Glutamatergic neuron (in vitro differentiated cells): Measurements from ENCODE around the gene RANBP17. TPM values are rescaled to one million over a fixed set of nuclear protein-coding genes. Genes with fewer than 3 reads are reported as not detected.

Experiments used
- DNase-seq: peaks from one replicate; pipeline ENCODE4 v3.0.0; 2022
- H3K27ac Mint-ChIP-seq: one replicate; pipeline ENCODE4 v1.8.0; 2020; ENCODE audit warnings: mild to moderate bottlenecking, mixed read lengths, inconsistent platforms; ENCODE audit not compliant: unreplicated experiment
- H3K27me3 Mint-ChIP-seq: one replicate; pipeline ENCODE4 v1.8.0; 2020; ENCODE audit warnings: mild to moderate bottlenecking, moderate library complexity, mixed read lengths, inconsistent platforms; ENCODE audit not compliant: unreplicated experiment
- H3K36me3 Mint-ChIP-seq: one replicate; pipeline ENCODE4 v1.8.0; 2020; ENCODE audit warnings: mild to moderate bottlenecking, mixed read lengths, inconsistent platforms; ENCODE audit not compliant: unreplicated experiment
- H3K4me1 Mint-ChIP-seq: one replicate; pipeline ENCODE4 v1.8.0; 2020; ENCODE audit warnings: mild to moderate bottlenecking, low read depth, mixed read lengths, inconsistent platforms; ENCODE audit not compliant: unreplicated experiment
- H3K4me3 Mint-ChIP-seq: one replicate; pipeline ENCODE4 v1.8.0; 2020; ENCODE audit warnings: mild to moderate bottlenecking, mixed read lengths, inconsistent platforms; ENCODE audit not compliant: unreplicated experiment
- H3K9me3 Mint-ChIP-seq: one replicate; pipeline ENCODE4 v1.8.0; 2020; ENCODE audit warnings: mild to moderate bottlenecking, moderate library complexity, mixed read lengths, inconsistent platforms; ENCODE audit not compliant: unreplicated experiment
- CTCF ChIP-seq: fragments of 200-600 bp; sonication (generic); IDR thresholded peaks from one replicate; pipeline ENCODE4 v1.5.0; 2021; ENCODE audit not compliant: partially characterized antibody, unreplicated experiment
- total RNA-seq: library from RNA; stranded (reverse); fragmentation: NEBNext Ultra II Directional; extraction: Animal tissue kit (Norgen Biotek cat#: 25700); gene quantifications from one replicate; pipeline ENCODE4 v1.2.1, GENCODE V29; 2021; ENCODE audit not compliant: unreplicated experiment

RANBP17 gene
- total RNA-seq, 1 donor from 2014 or later, result 25.7 TPM

GRCh38 chr5:171131497-171131896, 269.7 kb downstream of the RANBP17 start:
- no peak overlapping the region for H3K27ac Mint-ChIP-seq
- H3K4me1 Mint-ChIP-seq, result no peaks in the 10 kb centered on the region
- no peaks in the 10 kb centered on the region for H3K27me3 Mint-ChIP-seq
- TF ChIP-seq CTCF, result no peak
- no peak overlapping the region for H3K4me3 Mint-ChIP-seq
- H3K9me3 Mint-ChIP-seq, result no peaks in the 10 kb centered on the region
- peaks cover 5% of the 10 kb centered on the region for H3K36me3 Mint-ChIP-seq
- no peak for DNase-seq

- H3K4me3 Mint-ChIP-seq, result no peak overlapping the region
- no peaks in the 10 kb centered on the region for H3K27me3 Mint-ChIP-seq
- no peaks in the 10 kb centered on the region for H3K9me3 Mint-ChIP-seq
- TF ChIP-seq CTCF, result no peak
- H3K36me3 Mint-ChIP-seq, result no peaks in the 10 kb centered on the region
- no peak for DNase-seq
- H3K27ac Mint-ChIP-seq, result no peak overlapping the region
- H3K4me1 Mint-ChIP-seq, result no peaks in the 10 kb centered on the region
Observed at GRCh38 chr5:171137768-171138525, 276.1 kb downstream of the RANBP17 start.

- no peak for DNase-seq
- TF ChIP-seq CTCF, result no peak
- Mint-ChIP-seq H3K9me3 (no peaks in the 10 kb centered on the region), H3K27ac (no peak overlapping the region), H3K4me3 (no peak overlapping the region), H3K4me1 (peaks cover 3% of the 10 kb centered on the region), H3K36me3 (no peaks in the 10 kb centered on the region), H3K27me3 (no peaks in the 10 kb centered on the region)
Observed at GRCh38 chr5:171139227-171139626, 277.4 kb downstream of the RANBP17 start.

- Mint-ChIP-seq H3K36me3 (no peaks in the 10 kb centered on the region), H3K27me3 (no peaks in the 10 kb centered on the region), H3K27ac (no peak overlapping the region), H3K4me1 (peaks cover 3% of the 10 kb centered on the region), H3K4me3 (no peak overlapping the region), H3K9me3 (no peaks in the 10 kb centered on the region)
- DNase-seq, result no peak
- TF ChIP-seq CTCF, result no peak
Observed at GRCh38 chr5:171142617-171143016, 280.8 kb downstream of the RANBP17 start.

- Mint-ChIP-seq H3K4me1 (peaks cover 3% of the 10 kb centered on the region), H3K27ac (no peak overlapping the region), H3K9me3 (no peaks in the 10 kb centered on the region), H3K4me3 (no peak overlapping the region), H3K36me3 (no peaks in the 10 kb centered on the region), H3K27me3 (no peaks in the 10 kb centered on the region)
- TF ChIP-seq CTCF, result no peak
- DNase-seq, result no peak
Observed at GRCh38 chr5:171143171-171143570, 281.4 kb downstream of the RANBP17 start.
